Suprapubic skin (tissue), 4 donors: ENCODE measurements around the gene MDP1.

Source experiments
- CTCF ChIP-seq, 2 donors: fragments of 200-600 bp in 1 of 2; fragments of 450-650 bp in 1 of 2; sonication (generic) in 1 of 2; IDR thresholded peaks; one replicate each; pipeline ENCODE4 v1.5.1; 2016 to 2019; ENCODE audit warnings: antibody characterized with exemption in 2 of 2, mild to moderate bottlenecking in 1 of 2, moderate library complexity in 1 of 2
- EP300 ChIP-seq: sonication (generic); formaldehyde crosslinking; IDR thresholded peaks from one replicate; pipeline ENCODE4 v1.6.1; 2017; ENCODE audit warnings: antibody characterized with exemption
- POLR2A ChIP-seq, 2 donors: fragments of 450-650 bp; IDR thresholded peaks; one replicate each; pipeline ENCODE4 v1.6.1; 2017; ENCODE audit warnings: antibody characterized with exemption in 2 of 2, mild to moderate bottlenecking in 2 of 2, moderate library complexity in 2 of 2
- POLR2AphosphoS5 ChIP-seq, 3 donors: sonication (generic); formaldehyde crosslinking; IDR thresholded peaks; one replicate each; pipeline ENCODE4 v1.6.1; 2017; ENCODE audit warnings: antibody characterized with exemption in 3 of 3

GRCh38 chr14:24187539-24187915, 28.3 kb downstream of the MDP1 start:
- TF ChIP-seq CTCF (IDR thresholded peaks at IDR 0.05) (no peak), EP300 (no peak), POLR2A (IDR thresholded peaks at IDR 0.05) (no peak), POLR2AphosphoS5 (IDR thresholded peaks at IDR 0.05) (no peak)
